NT2/D1 (cell line): Measurements from ENCODE around the gene NPLOC4.

Experiments used
- SUZ12 ChIP-seq: IDR thresholded peaks from 2 replicates; pipeline ENCODE4 v1.6.1; 2011; ENCODE audit not compliant: insufficient read length, insufficient read depth; ENCODE audit errors: extremely low read depth
- YY1 ChIP-seq: IDR thresholded peaks from 2 replicates; pipeline ENCODE4 v1.6.1; 2011; ENCODE audit not compliant: insufficient read length, insufficient read depth
- ZNF274 ChIP-seq: IDR thresholded peaks from 2 replicates; pipeline ENCODE4 v1.6.1; 2011; ENCODE audit warnings: mild to moderate bottlenecking, low read depth, low read length

DNA sequence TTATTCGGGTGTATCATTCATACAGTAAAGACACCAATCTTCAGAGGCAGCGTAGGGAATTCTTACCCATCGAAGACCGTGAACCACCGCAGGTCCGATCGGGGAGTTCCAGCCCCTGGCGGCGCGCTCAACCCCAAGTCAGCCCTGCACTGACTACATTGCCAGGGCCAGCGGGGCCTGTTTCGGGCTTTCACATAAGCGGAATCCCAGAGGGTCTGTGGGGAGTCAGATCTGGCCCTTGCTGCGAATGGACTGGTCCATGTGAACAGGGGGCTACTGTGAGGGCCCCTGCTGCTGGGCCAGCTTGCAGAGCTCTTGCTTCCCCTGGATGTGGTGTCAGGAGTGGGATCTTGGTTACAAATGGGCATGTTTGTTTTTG is 11.8 kb upstream of the NPLOC4 start:
- TF ChIP-seq YY1 (no peak), ZNF274 (no peak), SUZ12 (no peak)
